Skeletal muscle satellite cell (primary cell): Measurements from ENCODE around the gene NBR1. TPM values are rescaled to one million over a fixed set of nuclear protein-coding genes. Genes with fewer than 3 reads are reported as not detected.
"Not testable (repeated sequence)": the region's sequence is repeated elsewhere in the genome, so short reads cannot be mapped to it uniquely, and the experiment has no call there.

Experiments
- H3K27me3 ChIP-seq: 2 replicates; pipeline ENCODE4 v1.7.0; 2013; ENCODE audit warnings: low read length; ENCODE audit not compliant: control insufficient read depth, insufficient read depth
- H3K36me3 ChIP-seq: 2 replicates; pipeline ENCODE4 v1.7.0; 2013; ENCODE audit warnings: mild to moderate bottlenecking, control low read depth, low read length; ENCODE audit not compliant: insufficient read depth
- H3K4me1 ChIP-seq: 2 replicates; pipeline ENCODE4 v1.7.0; 2013; ENCODE audit warnings: low read length; ENCODE audit not compliant: control insufficient read depth, insufficient read depth
- H3K4me2 ChIP-seq: 2 replicates; pipeline ENCODE4 v1.7.0; 2013; ENCODE audit warnings: mild to moderate bottlenecking, low read length
- H3K4me3 ChIP-seq: 2 replicates; pipeline ENCODE4 v1.7.0; 2013; ENCODE audit warnings: low read length
- H3K9ac ChIP-seq: 2 replicates; pipeline ENCODE4 v1.7.0; 2013; ENCODE audit warnings: mild to moderate bottlenecking, low read depth, low read length, moderate library complexity
- H3K9me3 ChIP-seq: replicated peaks from 2 replicates; pipeline ENCODE4 v1.7.0; 2013; ENCODE audit warnings: mild to moderate bottlenecking, control low read depth, low read length
- small RNA-seq: library from RNA; depleted of rRNA; stranded (forward); fragments of <200 nt; gene quantifications from one replicate; pipeline ENCODE3, GENCODE V24; 2012

NBR1 gene

DNA sequence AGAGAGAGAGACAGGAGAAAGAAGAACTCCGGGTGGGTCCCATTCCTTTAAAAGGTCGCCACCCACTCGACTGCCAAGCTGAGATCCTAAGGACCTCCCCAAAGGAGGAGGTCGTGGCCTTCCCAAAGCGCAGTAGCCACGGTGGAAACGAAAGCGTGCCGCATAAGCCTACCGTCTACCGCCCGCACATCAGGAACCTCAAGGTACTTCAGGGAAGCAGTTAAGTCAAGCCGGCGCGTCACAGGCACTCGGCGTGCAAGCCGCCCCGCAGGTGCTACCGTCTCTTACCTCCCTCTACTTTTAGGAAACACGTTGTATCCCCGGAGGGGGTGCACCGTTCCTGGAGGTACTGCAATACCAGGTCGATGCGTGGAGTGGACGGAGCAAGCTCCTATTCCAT, 68.6 kb downstream of the NBR1 start:
- H3K27me3 ChIP-seq, H3K4me2 ChIP-seq, H3K4me3 ChIP-seq, H3K9me3 ChIP-seq, H3K4me1 ChIP-seq, H3K9ac ChIP-seq, H3K36me3 ChIP-seq: not testable (repeated sequence)

DNA sequence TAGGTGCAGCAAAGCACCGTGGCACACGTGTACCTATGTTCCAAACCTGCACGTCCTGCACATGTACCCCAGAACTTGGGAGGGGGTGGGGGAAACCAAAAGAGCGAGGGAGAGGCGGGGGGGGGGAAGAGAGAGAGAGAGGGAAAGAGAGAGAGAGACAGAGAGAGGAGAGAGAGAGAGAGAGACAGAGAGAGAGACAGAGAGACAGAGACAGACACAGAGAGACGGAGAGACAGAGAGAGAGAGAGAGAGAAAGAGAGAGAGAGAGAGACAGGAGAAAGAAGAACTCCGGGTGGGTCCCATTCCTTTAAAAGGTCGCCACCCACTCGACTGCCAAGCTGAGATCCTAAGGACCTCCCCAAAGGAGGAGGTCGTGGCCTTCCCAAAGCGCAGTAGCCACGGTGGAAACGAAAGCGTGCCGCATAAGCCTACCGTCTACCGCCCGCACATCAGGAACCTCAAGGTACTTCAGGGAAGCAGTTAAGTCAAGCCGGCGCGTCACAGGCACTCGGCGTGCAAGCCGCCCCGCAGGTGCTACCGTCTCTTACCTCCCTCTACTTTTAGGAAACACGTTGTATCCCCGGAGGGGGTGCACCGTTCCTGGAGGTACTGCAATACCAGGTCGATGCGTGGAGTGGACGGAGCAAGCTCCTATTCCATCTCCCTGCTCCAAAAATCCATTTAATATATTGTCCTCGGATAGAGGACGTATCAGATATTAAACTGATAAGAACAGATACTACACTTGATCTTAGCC, 69.8 kb downstream of the NBR1 start:
- not testable (repeated sequence) for H3K9ac ChIP-seq, H3K4me3 ChIP-seq, H3K9me3 ChIP-seq, H3K27me3 ChIP-seq, H3K4me1 ChIP-seq, H3K36me3 ChIP-seq, H3K4me2 ChIP-seq

DNA sequence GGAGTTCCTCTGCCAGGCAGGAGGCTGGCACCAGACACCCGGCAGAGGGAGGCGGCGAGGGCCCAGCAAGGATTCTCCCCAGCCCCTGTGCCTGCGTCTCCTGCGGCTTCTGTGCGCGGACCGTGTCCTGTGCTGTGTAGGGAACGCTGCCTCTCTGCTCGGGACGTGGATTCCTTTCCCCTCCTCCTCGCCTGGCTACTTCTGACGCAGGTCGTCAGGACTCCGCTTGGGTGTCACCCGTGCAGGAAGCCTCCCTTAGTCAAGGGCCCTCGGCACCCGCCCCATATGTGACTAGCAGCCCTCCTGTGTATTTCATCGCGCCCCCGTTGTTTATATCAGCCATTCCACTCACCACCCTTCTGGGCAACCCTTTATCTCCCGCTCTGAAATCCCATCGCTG, 75.4 kb downstream of the NBR1 start:
- H3K27me3 ChIP-seq, H3K9ac ChIP-seq, H3K36me3 ChIP-seq, H3K9me3 ChIP-seq, H3K4me3 ChIP-seq, H3K4me2 ChIP-seq, H3K4me1 ChIP-seq: not testable (repeated sequence)

Small RNAs within 50 kb of the gene (small RNA-seq; reads per million reads assigned to genes)
- gene AC060780.2 (not detected), gene AC060780.3 (not detected), gene AC135721.1 (not detected), gene RF00004 (not detected), gene RNU2-1 (not detected)
